Right renal cortex interstitium (tissue), 3 donors: ENCODE results near the gene PDCD1LG2. TPM values are rescaled to one million over a fixed set of nuclear protein-coding genes. Genes with fewer than 3 reads are reported as not detected.
"Not testable (repeated sequence)": the region's sequence is repeated elsewhere in the genome, so short reads cannot be mapped to it uniquely, and the experiment has no call there.

ENCODE experiments used
- DNase-seq, 3 donors: peaks; one replicate each; pipeline ENCODE4 v3.0.0-alpha.2; 2013; ENCODE audit warnings: low read depth in 3 of 3, low spot score in 2 of 3
- polyA plus RNA-seq, 3 donors: library from polyadenylated mRNA; unstranded; fragments of 120-200 nt; gene quantifications; one replicate each; pipeline ENCODE4 v1.2.1, GENCODE V29; 2013; ENCODE audit not compliant: insufficient read length in 3 of 3

Gene PDCD1LG2
- polyA plus RNA-seq, 3 donors: 0.10 to 0.13 TPM; not detected in 1

- no peak for DNase-seq
Observed at GRCh38 chr9:5563417-5563815, 53.1 kb downstream of the PDCD1LG2 start.

DNA sequence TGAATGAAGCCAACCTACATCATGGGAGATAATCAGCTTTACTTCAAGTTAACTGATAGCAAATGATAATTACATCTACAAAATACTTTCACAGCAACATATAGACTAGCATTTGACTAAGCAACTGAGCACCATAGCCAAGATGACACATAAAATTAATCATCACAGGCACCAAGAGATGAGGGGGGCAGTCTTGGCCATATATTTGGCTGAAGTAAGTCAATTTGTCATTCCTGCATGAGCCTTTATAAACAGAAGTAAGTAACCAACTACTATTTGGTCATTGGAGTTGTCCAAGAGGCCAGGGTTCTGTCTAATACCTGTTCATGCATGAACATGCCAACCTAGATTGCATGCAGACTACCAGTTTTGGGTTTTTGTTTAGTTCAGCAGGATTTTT lies 53.6 kb downstream of the PDCD1LG2 start:
- no peak for DNase-seq

GRCh38 chr9:5566054-5566618 lies 55.8 kb downstream of the PDCD1LG2 start:
- DNase-seq: no peak

GRCh38 chr9:5568868-5569267 lies 58.5 kb downstream of the PDCD1LG2 start:
- DNase-seq: no peak

DNA sequence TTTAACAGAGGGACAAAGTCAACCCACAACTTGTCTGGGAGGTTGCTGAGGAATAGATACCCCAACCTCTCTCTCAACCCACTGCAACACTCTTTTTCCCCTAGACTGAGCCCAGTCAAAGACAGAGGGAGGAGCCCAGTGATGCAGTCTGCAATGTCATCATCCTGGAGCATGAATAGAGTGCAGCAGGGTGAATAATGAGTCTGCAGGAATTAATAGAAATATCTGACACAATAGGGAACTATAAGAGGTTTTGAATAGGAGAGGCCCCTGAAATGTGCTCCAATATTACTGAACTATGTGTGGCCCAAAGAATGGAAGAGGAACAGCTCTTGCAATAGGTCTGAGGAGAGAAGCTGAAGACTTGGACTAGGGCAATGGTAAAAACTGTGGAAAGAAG lies 59.1 kb downstream of the PDCD1LG2 start:
- no peak for DNase-seq

GRCh38 chr9:5569891-5570290 lies 59.6 kb downstream of the PDCD1LG2 start:
- DNase-seq: no peak

- no peak for DNase-seq
Observed at GRCh38 chr9:5571629-5572232, 61.4 kb downstream of the PDCD1LG2 start.

- DNase-seq: no peak
Observed at GRCh38 chr9:5574097-5574496, 63.8 kb downstream of the PDCD1LG2 start.

DNA sequence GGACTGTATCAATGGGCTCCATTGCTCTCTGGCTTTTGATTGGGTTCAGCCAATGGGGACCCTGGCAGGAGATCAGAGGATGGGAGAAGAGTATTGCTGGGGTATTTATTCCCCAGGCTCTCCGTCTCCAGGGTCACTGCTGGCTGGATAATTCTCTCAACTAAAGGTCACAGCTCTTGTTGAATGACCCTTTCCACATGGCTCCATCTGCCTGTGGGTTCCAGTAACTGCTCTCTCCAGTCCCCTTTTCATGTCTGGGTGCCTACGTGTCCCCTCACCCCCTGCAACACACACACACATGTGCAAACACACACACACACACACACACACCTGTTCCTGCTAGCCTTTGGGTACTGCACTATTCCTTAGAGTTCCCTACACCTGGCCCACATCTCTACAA lies 64.7 kb downstream of the PDCD1LG2 start:
- no peak for DNase-seq

DNA sequence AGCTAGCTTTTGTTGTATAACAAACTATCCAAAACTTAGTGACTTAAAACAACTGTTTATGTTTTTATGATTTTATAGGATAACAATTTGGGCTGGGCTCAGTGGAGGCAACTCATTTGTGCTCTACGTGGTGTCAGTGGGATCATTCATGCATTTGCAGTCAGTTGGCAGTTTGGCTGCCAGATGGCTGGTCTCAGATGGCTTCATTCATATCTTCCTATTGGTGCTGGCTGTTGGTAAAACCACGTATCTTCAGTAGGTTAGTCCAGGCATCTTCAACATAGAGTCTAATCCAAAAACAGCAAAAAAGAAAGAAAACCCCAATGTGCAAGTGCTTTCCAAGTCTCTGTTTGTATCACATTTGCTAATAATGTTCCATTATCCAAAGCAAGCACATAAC lies 66.9 kb downstream of the PDCD1LG2 start:
- DNase-seq: no peak

DNA sequence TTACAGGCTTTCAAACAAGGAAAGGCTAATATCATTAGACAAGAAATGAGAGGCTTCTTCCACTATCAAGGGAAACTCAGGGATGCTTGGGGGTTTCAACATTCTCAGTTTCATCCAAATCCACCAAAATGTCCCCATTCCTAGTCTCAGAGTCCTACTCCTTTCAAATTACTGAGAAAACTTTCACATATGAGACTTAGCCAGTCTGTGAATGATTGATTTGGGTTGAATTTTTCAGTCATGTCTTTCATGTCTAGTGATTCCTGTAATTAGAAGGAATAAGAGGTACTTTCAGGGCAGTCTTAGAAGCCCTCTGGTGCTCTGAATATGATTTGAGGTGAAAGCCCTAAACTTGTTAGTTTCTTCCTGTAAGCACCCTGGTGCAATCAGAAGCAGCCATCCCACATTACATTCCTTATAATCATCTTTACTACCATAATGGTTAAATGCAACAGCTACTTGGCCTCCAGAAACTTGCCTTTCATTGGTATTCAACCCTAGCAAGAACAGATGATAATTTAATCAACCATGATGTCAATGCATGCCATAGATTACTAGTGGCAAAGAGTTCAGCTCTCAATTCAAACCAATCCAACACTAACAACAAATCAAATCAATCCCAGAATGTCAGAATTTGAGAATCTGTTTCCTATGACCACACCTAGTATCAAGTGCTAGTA lies 67.8 kb downstream of the PDCD1LG2 start:
- no peak for DNase-seq

DNA sequence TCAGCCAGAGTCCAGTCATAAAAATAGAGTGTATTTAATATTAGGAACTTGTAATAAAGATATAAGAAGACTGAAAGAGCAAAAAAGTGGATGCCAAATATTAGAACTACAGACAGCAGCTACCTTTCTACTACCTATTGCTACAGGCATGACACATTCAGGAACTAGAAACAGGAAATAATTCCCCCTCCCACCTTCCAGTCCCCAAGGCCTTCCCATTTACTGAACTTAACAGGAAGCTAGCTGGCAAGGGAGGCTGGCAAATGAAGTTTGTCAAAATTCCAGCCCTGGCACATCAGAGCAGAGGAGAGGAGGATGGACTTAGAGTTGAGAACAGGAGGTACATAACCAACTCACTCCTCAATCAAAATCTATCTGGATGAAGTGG lies 68.4 kb downstream of the PDCD1LG2 start:
- no peak for DNase-seq

GRCh38 chr9:5579881-5580280 lies 69.5 kb downstream of the PDCD1LG2 start:
- no peak for DNase-seq

- DNase-seq: no peak
Observed at GRCh38 chr9:5580650-5581049, 70.3 kb downstream of the PDCD1LG2 start.

GRCh38 chr9:5581706-5582105 lies 71.4 kb downstream of the PDCD1LG2 start:
- not testable (repeated sequence) for DNase-seq

DNA sequence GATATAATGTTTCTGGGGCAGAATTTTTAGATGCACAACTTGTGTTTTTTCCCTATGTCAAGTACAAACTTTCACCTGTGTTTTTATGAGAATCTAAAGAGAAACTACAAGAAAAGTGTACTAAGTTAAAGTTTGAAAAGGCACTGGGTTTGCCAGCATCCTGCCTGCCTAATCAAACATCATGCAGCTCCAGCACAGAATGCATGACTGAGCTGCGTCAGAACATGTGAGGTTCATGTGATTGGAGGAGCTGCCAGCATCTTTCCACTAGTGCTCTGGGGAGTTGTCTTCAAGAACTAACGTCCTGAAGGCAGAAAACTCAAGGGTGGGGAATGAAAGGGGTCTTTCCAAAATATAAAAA lies 72.5 kb downstream of the PDCD1LG2 start:
- no peak for DNase-seq

DNA sequence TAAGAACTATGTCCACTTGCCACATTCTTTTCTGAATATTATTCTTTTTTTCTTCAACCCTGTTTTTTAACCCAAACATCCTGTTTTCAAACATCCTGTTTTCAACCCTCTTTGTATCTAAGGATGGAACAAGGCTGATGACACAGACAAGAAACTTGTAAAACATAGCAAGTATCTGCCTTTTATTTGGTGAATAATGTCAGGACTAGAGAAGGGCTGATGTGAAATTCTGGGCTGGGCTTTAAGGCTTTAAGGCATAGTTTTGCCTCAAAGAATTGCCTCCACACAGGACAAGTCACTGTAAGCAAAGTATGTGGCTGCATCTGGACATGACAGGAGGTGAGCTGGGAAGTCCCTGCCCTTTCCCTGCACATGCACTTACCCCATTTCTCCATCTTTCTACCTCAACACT lies 76.1 kb downstream of the PDCD1LG2 start:
- DNase-seq: no peak

GRCh38 chr9:5587024-5587423 lies 76.7 kb downstream of the PDCD1LG2 start:
- no peak for DNase-seq

DNA sequence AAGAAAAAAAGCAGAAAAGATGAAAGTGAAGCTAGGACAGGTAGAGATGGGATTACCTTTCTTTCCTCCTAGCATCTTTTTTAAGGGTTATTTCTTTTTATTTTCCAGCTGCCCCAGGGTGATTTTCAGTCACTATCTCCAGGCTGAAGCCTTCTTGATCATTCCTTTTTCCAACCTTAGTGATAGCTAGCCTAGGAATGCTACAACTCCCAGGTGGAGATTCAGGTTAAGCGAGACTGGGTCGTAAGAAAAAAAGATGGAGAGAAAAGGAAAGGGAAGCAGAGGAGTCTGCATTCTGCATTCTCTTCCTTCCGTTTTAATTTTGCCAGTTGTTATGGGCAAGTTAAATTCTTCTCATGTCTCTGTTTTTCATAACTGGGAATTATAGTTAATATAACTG lies 81.9 kb downstream of the PDCD1LG2 start:
- no peak for DNase-seq

DNA sequence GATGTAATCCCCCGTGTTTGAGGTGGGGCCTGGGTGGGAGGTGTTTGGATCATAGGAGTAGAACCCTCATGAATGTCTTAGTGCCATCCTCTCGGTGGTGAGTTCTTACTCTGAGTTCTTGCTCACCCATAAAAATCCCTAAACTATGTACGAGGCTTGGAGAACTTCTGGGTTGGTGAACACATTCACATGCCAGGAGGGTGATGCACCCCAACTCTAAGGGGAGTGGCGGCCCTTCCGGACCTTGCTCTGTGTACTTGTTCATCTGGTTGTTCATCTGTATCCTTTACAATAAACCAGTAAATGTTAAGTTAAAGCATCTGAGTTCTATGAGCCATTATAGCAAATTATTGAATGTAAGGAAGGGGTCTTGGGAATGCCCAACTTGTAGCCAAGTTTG lies 82.6 kb downstream of the PDCD1LG2 start:
- no peak for DNase-seq

DNA sequence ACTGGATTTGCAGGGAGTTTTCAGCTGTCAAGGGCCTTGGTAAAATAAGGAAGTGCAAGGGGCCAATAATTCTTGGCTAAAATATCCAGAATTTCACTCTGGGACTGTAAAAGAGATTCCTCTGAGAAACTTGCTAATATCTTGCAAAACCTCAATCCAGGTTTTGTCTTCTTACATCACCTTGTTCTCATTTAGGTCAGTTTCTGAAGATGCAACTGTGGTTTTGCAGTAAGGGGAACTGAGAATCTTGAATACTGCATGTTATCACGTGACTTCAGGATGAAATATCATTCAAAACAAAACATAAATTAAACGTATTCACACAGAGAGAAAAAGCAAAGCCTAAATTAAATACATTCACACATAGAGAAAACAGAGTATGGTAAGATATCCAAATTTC lies 83.6 kb downstream of the PDCD1LG2 start:
- no peak for DNase-seq

DNA sequence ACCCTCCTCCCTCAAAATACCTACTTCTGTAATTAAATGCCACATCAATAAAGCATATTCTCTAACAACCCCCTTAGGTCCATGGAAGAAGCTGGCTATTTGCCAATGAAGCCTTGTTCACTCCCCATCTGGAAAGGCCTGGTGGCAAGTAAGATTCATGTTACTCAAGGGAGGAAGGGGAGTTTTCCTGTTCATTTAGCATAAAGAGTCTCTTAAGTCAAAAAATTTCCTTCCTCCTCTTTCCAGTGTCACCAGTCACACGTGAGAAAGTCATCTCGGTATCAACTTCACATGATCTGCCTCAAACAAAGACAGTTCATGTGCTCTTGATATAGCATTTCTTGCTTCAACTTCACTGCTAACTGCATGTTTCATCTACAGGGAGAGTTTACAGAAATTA lies 85.8 kb downstream of the PDCD1LG2 start:
- DNase-seq: peak in 1 of 3 donors; percentile 25
